Activated T-cell treated with anti-CD3 and anti-CD28 coated beads for 1 hour (primary cell): ENCODE data around the gene INF2.
"Not testable (repeated sequence)": the region's sequence is repeated elsewhere in the genome, so short reads cannot be mapped to it uniquely, and the experiment has no call there.

ENCODE experiments used
- DNase-seq: peaks from one replicate; pipeline ENCODE4 v3.0.0-alpha.2; 2020; ENCODE audit warnings: low read depth

INF2 gene

GRCh38 chr14:104657101-104657524, 32.3 kb upstream of the INF2 start:
- no peak for DNase-seq

- no peak for DNase-seq
Observed at GRCh38 chr14:104657563-104658324, 31.7 kb upstream of the INF2 start.

GRCh38 chr14:104658325-104658712, 31.1 kb upstream of the INF2 start:
- no peak for DNase-seq

GRCh38 chr14:104659146-104659545, 30.3 kb upstream of the INF2 start:
- no peak for DNase-seq

- DNase-seq: no peak
Observed at GRCh38 chr14:104659764-104660523, 29.5 kb upstream of the INF2 start.

- no peak for DNase-seq
Observed at GRCh38 chr14:104660597-104660996, 28.8 kb upstream of the INF2 start.

- DNase-seq: no peak
Observed at GRCh38 chr14:104661086-104661485, 28.3 kb upstream of the INF2 start.

GRCh38 chr14:104661528-104662157, 27.8 kb upstream of the INF2 start:
- not testable (repeated sequence) for DNase-seq

- not testable (repeated sequence) for DNase-seq
Observed at GRCh38 chr14:104662472-104662871, 26.9 kb upstream of the INF2 start.

- no peak for DNase-seq
Observed at GRCh38 chr14:104664107-104664506, 25.3 kb upstream of the INF2 start.

GRCh38 chr14:104664588-104664987, 24.8 kb upstream of the INF2 start:
- no peak for DNase-seq

- no peak for DNase-seq
Observed at GRCh38 chr14:104665114-104665656, 24.2 kb upstream of the INF2 start.

GRCh38 chr14:104665657-104666522, 23.5 kb upstream of the INF2 start:
- no peak for DNase-seq

- DNase-seq: not testable (repeated sequence)
Observed at GRCh38 chr14:104666523-104666895, 22.9 kb upstream of the INF2 start.

- DNase-seq: no peak
Observed at GRCh38 chr14:104666981-104667380, 22.4 kb upstream of the INF2 start.

GRCh38 chr14:104669697-104670096, 19.7 kb upstream of the INF2 start:
- no peak for DNase-seq

- DNase-seq: not testable (repeated sequence)
Observed at GRCh38 chr14:104671330-104671977, 18.0 kb upstream of the INF2 start.

- not testable (repeated sequence) for DNase-seq
Observed at GRCh38 chr14:104672119-104672518, 17.3 kb upstream of the INF2 start.

- DNase-seq: no peak
Observed at GRCh38 chr14:104673481-104673880, 15.9 kb upstream of the INF2 start.

GRCh38 chr14:104675447-104675846, 14.0 kb upstream of the INF2 start:
- no peak for DNase-seq

- no peak for DNase-seq
Observed at GRCh38 chr14:104676130-104676693, 13.2 kb upstream of the INF2 start.
